HG02870 (cell line): ENCODE results near the gene IGLL1.
"Not testable (repeated sequence)": the region's sequence is repeated elsewhere in the genome, so short reads cannot be mapped to it uniquely, and the experiment has no call there.

Source experiments
- ATAC-seq: cut with Tn5 transposase; IDR thresholded peaks from one replicate; pipeline ENCODE4 v1.9.1; 2021; ENCODE audit warnings: mild to moderate bottlenecking, moderate library complexity; ENCODE audit not compliant: unreplicated experiment

IGLL1 gene

GRCh38 chr22:23579870-23580575 lies at the start of gene IGLL1:
Gene IGLL1 (minus strand): TSS chr22:23580290. CDS start chr22:23580190, 100 bp downstream.
- no peak for ATAC-seq

- not testable (repeated sequence) for ATAC-seq
These were observed 48.1 kb upstream of the IGLL1 start for GRCh38 chr22:23628056-23628743.

GRCh38 chr22:23627401-23628055 lies 47.4 kb upstream of the IGLL1 start:
- ATAC-seq: not testable (repeated sequence)

GRCh38 chr22:23626286-23626975 lies 46.3 kb upstream of the IGLL1 start:
- ATAC-seq: no peak

GRCh38 chr22:23622634-23623033 lies 42.5 kb upstream of the IGLL1 start:
- ATAC-seq: no peak

GRCh38 chr22:23621916-23622315 lies 41.8 kb upstream of the IGLL1 start:
- ATAC-seq: not testable (repeated sequence)

GRCh38 chr22:23621082-23621780 lies 41.1 kb upstream of the IGLL1 start:
- no peak for ATAC-seq

- no peak for ATAC-seq
These were observed 33.3 kb upstream of the IGLL1 start for GRCh38 chr22:23613193-23613972.

GRCh38 chr22:23609983-23610781 lies 30.1 kb upstream of the IGLL1 start:
- ATAC-seq: no peak

- ATAC-seq: no peak
These were observed 28.5 kb upstream of the IGLL1 start for GRCh38 chr22:23608583-23608982.

GRCh38 chr22:23606204-23607131 lies 26.4 kb upstream of the IGLL1 start:
- no peak for ATAC-seq

GRCh38 chr22:23604939-23605712 lies 25.0 kb upstream of the IGLL1 start:
- ATAC-seq: no peak

- no peak for ATAC-seq
These were observed 23.2 kb upstream of the IGLL1 start for GRCh38 chr22:23603266-23603665.

GRCh38 chr22:23598805-23599518 lies 18.9 kb upstream of the IGLL1 start:
- ATAC-seq: no peak

- not testable (repeated sequence) for ATAC-seq
These were observed 17.6 kb upstream of the IGLL1 start for GRCh38 chr22:23597576-23598268.

- not testable (repeated sequence) for ATAC-seq
These were observed 15.8 kb upstream of the IGLL1 start for GRCh38 chr22:23595904-23596303.
